Spleen (tissue), 11 donors: ENCODE data around the gene PDE1A. TPM values are rescaled to one million over a fixed set of nuclear protein-coding genes. Genes with fewer than 3 reads are reported as not detected.

Experiments used
- DNase-seq: peaks from one replicate; pipeline ENCODE4 v3.0.0-alpha.2; 2020
- H3K27ac ChIP-seq, 8 donors: fragments of 200-600 bp; sonication (generic) in 7 of 8; 1 replicate in 4 of 8; 2 replicates in 4 of 8; pipeline versions ENCODE4 v1.5.0 to v1.8.0; 2016 to 2021; ENCODE audit warnings: inconsistent platforms in 4 of 8, mild to moderate bottlenecking in 4 of 8, moderate library complexity in 1 of 8
- H3K27me3 ChIP-seq, 7 donors: fragments of 200-600 bp; sonication (generic) in 6 of 7; replicated peaks in 1 of 7; 1 replicate in 4 of 7; 2 replicates in 3 of 7; pipeline versions ENCODE4 v1.5.0 to v1.8.0; 2016 to 2021; ENCODE audit warnings: inconsistent platforms in 3 of 7, mild to moderate bottlenecking in 1 of 7
- H3K36me3 ChIP-seq, 6 donors: fragments of 200-600 bp; sonication (generic) in 5 of 6; 1 replicate in 4 of 6; 2 replicates in 2 of 6; pipeline versions ENCODE4 v1.5.0 to v1.8.0; 2016 to 2021; ENCODE audit warnings: inconsistent platforms in 2 of 6
- H3K4me1 ChIP-seq, 6 donors: fragments of 200-600 bp; sonication (generic) in 5 of 6; 1 replicate in 3 of 6; 2 replicates in 3 of 6; pipeline versions ENCODE4 v1.5.0 to v1.8.0; 2016 to 2021; ENCODE audit warnings: inconsistent platforms in 3 of 6
- H3K4me3 ChIP-seq, 8 donors: fragments of 200-600 bp; sonication (generic) in 7 of 8; 1 replicate in 4 of 8; 2 replicates in 4 of 8; pipeline versions ENCODE4 v1.5.0 to v1.8.0; 2016 to 2021; ENCODE audit warnings: inconsistent platforms in 4 of 8, mild to moderate bottlenecking in 4 of 8, moderate library complexity in 2 of 8
- H3K9me3 ChIP-seq, 8 donors: fragments of 200-600 bp; sonication (generic) in 7 of 8; 1 replicate in 4 of 8; 2 replicates in 4 of 8; pipeline versions ENCODE4 v1.5.0 to v1.8.0; 2016 to 2021; ENCODE audit warnings: inconsistent platforms in 4 of 8
- CTCF ChIP-seq, 11 experiments: fragments of 200-600 bp in 7 of 11; fragments of 450-650 bp in 4 of 11; sonication (generic) in 4 of 11; IDR thresholded peaks in 8 of 11; conservative IDR thresholded peaks in 3 of 11; 1 replicate in 7 of 11; 2 replicates in 4 of 11; pipeline versions ENCODE4 v1.4.0 to v1.8.0; 2016 to 2021; ENCODE audit warnings: antibody characterized with exemption in 11 of 11, inconsistent platforms in 4 of 11, mild to moderate bottlenecking in 1 of 11
- POLR2A ChIP-seq, 3 donors: fragments of 450-650 bp; IDR thresholded peaks; one replicate each; pipeline ENCODE4 v1.5.1; 2017; ENCODE audit warnings: antibody characterized with exemption in 3 of 3, mild to moderate bottlenecking in 1 of 3
- POLR2AphosphoS5 ChIP-seq, 3 donors: sonication (generic); formaldehyde crosslinking; IDR thresholded peaks; one replicate each; pipeline ENCODE4 v1.5.1; 2017; ENCODE audit warnings: antibody characterized with exemption in 3 of 3
- WGBS, 5 donors: extraction: QIAGEN DNeasy Blood & Tissue Kit in 3 of 5; methylation state at CpG; one replicate each; pipeline versions ENCODE4 v1.1.5 to v1.1.7; 2013 to 2018; 5-methylcytosine and 5-hydroxymethylcytosine counted together
- intact Hi-C: fragments of 100-400 bp; cut with DNase I; formaldehyde crosslinking; loops from one replicate; pipeline ENCODE4 v1.15.0; 2023; ENCODE audit warnings: low total_unique reads
- polyA plus RNA-seq, 3 donors: library from polyadenylated mRNA; stranded (reverse); fragments of 200-250 nt; gene quantifications; one replicate each; pipeline ENCODE4 v1.2.1, GENCODE V29; 2013
- total RNA-seq, 7 donors: library from RNA; depleted of rRNA in 3 of 7; stranded (reverse); fragments of >200 nt in 3 of 7; fragmentation: NEBNext Ultra II Directional in 4 of 7; extraction: Animal tissue kit (Norgen Biotek cat#: 25700) in 4 of 7; gene quantifications; one replicate each; pipeline versions ENCODE4 v1.1.0 to v1.2.1, GENCODE V29; 2016 to 2021
- donor health status: healthy with polysubstance abuse.
- donor health status: DM: no; HTN: no; CAD: no; lungs with moderate emphysema.
- donor health status: DM: no; HTN: no; CAD: no.
- donor health status: Bipolar disorder and iron deficiency.
- donor health status: healthy.
- donor health status: DM: no; HTN: no; CAD: no.
- donor health status: DM: yes; HTN: yes; CAD: no.

The PDE1A gene
- total and polyA plus RNA-seq, 10 donors, result 1.5 to 7.8 (median 2.8) TPM

DNA sequence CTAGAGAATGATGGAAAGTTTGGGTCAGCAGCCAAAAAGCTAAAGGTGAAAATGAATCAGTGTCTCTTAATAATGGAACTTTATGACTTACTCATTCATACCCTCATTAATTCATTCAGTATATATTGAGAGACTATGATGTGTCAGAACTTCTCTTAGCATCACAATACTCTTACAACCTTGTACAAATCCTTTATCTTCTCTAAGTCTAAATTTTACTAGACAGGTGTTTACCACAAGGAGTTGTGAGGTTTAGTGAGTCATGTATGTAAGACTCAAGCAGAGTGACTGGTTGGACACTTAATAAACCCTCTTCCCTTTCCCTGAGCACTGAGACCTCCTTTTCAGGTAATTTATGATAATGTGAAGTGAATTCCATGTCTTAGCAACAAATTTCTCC lies 311.6 kb downstream of the PDE1A start:
- intact Hi-C loops, result no loop called here
- DNase-seq, result no peak

DNA sequence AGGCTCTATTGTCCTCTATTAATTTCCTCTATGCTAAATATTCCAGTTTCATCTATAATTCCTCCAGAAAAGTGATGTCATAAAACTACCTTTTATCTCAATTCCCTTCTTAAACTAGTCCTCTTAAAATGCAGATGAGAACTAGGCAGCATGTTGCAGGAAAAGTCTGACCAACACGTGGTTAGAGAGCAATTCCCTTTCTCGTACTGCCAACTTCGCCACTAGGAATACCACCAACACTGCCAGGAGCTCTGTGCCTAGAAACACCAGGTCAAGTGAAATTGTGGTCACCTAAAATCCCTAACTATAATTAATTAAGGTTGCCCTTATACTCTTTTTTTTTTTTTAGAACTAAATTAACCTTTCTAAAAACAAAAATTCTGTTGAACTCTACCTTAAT lies 313.5 kb downstream of the PDE1A start:
- TF ChIP-seq POLR2A (IDR thresholded peaks at IDR 0.05) (no peak), CTCF (IDR thresholded peaks at IDR 0.05 in 8 of 11, conservative IDR thresholded peaks at IDR 0.05 in 3 of 11) (no peak), POLR2AphosphoS5 (IDR thresholded peaks at IDR 0.05) (no peak)
- intact Hi-C loops, result no loop called here
- Histone ChIP-seq H3K4me1 (no peaks in the 10 kb centered on the region), H3K4me3 (no peak overlapping the region), H3K9me3 (no peaks in the 10 kb centered on the region), H3K27me3 (peaks cover 0 to 4% (median 0%) of the 10 kb centered on the region in 7 donors), H3K36me3 (no peaks in the 10 kb centered on the region), H3K27ac (no peak overlapping the region)
- DNase-seq, result no peak
- 69 to 84% (median 78%) methylated on average over 3 of the region's 3 CpGs for WGBS, 5 donors

More for the DNA sequence above, 311.6 kb downstream of the PDE1A start:
- Histone ChIP-seq H3K4me3 (no peak overlapping the region), H3K4me1 (no peaks in the 10 kb centered on the region), H3K36me3 (no peaks in the 10 kb centered on the region), H3K27me3 (peaks cover 0 to 4% (median 0%) of the 10 kb centered on the region in 7 donors), H3K9me3 (no peaks in the 10 kb centered on the region), H3K27ac (no peak overlapping the region)
- no peak for TF ChIP-seq CTCF (IDR thresholded peaks at IDR 0.05 in 8 of 11, conservative IDR thresholded peaks at IDR 0.05 in 3 of 11)
- no peak for TF ChIP-seq POLR2AphosphoS5 (IDR thresholded peaks at IDR 0.05)
- no peak for TF ChIP-seq POLR2A (IDR thresholded peaks at IDR 0.05)

DNA sequence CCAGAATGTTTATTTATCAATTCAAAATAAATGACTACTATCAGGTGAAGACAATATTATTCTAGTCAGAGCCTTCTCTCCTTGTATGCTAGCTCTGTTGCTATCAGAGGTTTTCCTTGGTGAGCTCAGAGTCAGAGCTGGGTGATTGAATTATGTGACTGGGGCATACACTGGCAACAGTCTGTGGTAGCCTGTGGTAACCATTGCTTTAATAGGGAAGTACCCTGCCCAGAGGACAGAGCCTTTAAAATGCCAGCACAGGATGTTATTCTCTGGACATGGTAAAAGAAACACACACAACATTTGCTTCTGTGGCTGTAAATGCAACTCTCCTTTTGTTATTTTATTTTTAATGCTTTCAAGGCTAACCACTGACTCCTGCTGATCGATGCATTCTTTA lies 316.5 kb downstream of the PDE1A start:
- intact Hi-C loops, result no loop called here
- TF ChIP-seq POLR2AphosphoS5 (IDR thresholded peaks at IDR 0.05), result no peak
- Histone ChIP-seq H3K9me3 (no peaks in the 10 kb centered on the region), H3K4me3 (no peak overlapping the region), H3K36me3 (no peaks in the 10 kb centered on the region), H3K4me1 (no peaks in the 10 kb centered on the region), H3K27ac (no peak overlapping the region), H3K27me3 (peaks cover 0 to 4% (median 0%) of the 10 kb centered on the region in 7 donors)
- DNase-seq, result no peak
- 65 to 79% (median 72%) methylated on average over 1 of the region's 1 CpG for WGBS, 5 donors

DNA sequence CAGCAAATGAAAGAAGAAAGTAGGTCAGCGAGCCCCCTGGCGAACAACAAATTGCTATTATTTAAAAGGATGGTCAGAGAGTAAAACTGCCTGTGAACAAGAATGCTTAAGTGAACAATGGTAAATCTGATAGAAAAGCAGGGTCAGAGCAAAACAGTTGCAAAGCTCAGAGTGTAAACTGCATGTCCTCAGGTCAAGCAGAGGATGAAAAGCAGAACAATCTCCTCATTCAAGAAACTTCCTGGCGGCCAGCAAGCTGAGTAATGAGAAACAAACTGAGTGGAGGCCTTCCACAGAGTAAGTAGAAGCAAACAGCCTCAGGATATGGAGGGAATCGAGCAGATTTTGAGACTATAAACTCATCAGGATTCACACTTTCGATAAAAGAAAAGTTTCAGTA lies 323.3 kb downstream of the PDE1A start:
- intact Hi-C loops, result no loop called here
- no peaks in the 10 kb centered on the region for H3K4me1 ChIP-seq

More for the DNA sequence above, 323.3 kb downstream of the PDE1A start:
- Histone ChIP-seq H3K27ac (no peak overlapping the region), H3K36me3 (no peaks in the 10 kb centered on the region), H3K27me3 (no peaks in the 10 kb centered on the region), H3K4me3 (no peak overlapping the region), H3K9me3 (no peaks in the 10 kb centered on the region)
- DNase-seq, result no peak
- TF ChIP-seq POLR2AphosphoS5 (IDR thresholded peaks at IDR 0.05) (no peak), CTCF (IDR thresholded peaks at IDR 0.05 in 8 of 11, conservative IDR thresholded peaks at IDR 0.05 in 3 of 11) (no peak), POLR2A (IDR thresholded peaks at IDR 0.05) (no peak)
- WGBS, 5 donors, result 78 to 86% (median 82%) methylated on average over 5 of the region's 5 CpGs
